GM12878 (cell line): Measurements from ENCODE around the gene TCF7L1. TPM values are rescaled to one million over a fixed set of nuclear protein-coding genes. Genes with fewer than 3 reads are reported as not detected.

ENCODE experiments used
- ATAC-seq: fragments of 200-7000 bp; cut with Tn5 transposase; 3 replicates; pipeline ENCODE4 v1.9.1; 2020; ENCODE audit warnings: mild to moderate bottlenecking, moderate library complexity
- BruUV-seq: library from RNA; stranded (reverse); fragments of 400-500 nt; replicated peaks from 2 replicates; lab custom pipeline; 2021; lab: Mats Ljungman, UMichigan
- CTCF ChIA-PET: fragments of 300-600 bp; sonication (Branson Sonifier 250); formaldehyde crosslinking; extraction: SDS; loops from one replicate; lab custom pipeline; 2021; ENCODE audit warnings: inconsistent platforms; lab: Yijun Ruan, JAX
- POLR2A ChIA-PET: fragments of 350-600 bp; formaldehyde crosslinking; extraction: SDS; loops from one replicate; lab custom pipeline; 2021; ENCODE audit warnings: inconsistent platforms; lab: Charles Lee
- RAD21 ChIA-PET: fragments of 300-600 bp; sonication (Branson Sonifier 250); formaldehyde crosslinking; loops from one replicate; lab custom pipeline; 2023; ENCODE audit warnings: antibody characterized with exemption; ENCODE audit not compliant: unreplicated experiment; lab: Charles Lee
- SMC1A ChIA-PET: fragments of 300-600 bp; sonication (Branson Sonifier 250); formaldehyde crosslinking; loops from one replicate; lab custom pipeline; 2023; ENCODE audit not compliant: unreplicated experiment, uncharacterized antibody; lab: Charles Lee
- DNase-seq: peaks from one replicate; pipeline ENCODE4 v3.0.0-alpha.2; 2011; ENCODE audit warnings: low read depth, low spot score
- FAIRE-seq: peaks from 3 replicates; lab custom pipeline; 2011; peaks lifted over from hg19 to GRCh38; lab: Jason Lieb, UNC
- H2AFZ ChIP-seq: 2 replicates; pipeline ENCODE4 v1.6.0; 2011; ENCODE audit warnings: low read depth, low read length, control low read depth; ENCODE audit not compliant: control insufficient read depth
- H3K27ac ChIP-seq: 2 replicates; pipeline ENCODE4 v1.5.1; 2011; ENCODE audit warnings: control low read depth; ENCODE audit not compliant: control insufficient read depth, insufficient read depth
- H3K27me3 ChIP-seq, 2 experiments: replicated peaks in 1 of 2; 2 replicates each; pipeline versions ENCODE4 v1.6.0 to v1.6.1; 2011; ENCODE audit warnings: low read length in 1 of 2; ENCODE audit not compliant: control insufficient read depth in 2 of 2, insufficient read depth in 2 of 2
- H3K36me3 ChIP-seq, 2 experiments: 2 replicates each; pipeline ENCODE4 v1.5.1; 2011; ENCODE audit warnings: low read length in 1 of 2; ENCODE audit not compliant: control insufficient read depth in 2 of 2, insufficient read depth in 2 of 2
- H3K4me1 ChIP-seq: 2 replicates; pipeline ENCODE4 v1.6.1; 2011; ENCODE audit warnings: mild to moderate bottlenecking, low read length, moderate library complexity, mixed read lengths; ENCODE audit not compliant: control insufficient read depth, insufficient read depth
- H3K4me2 ChIP-seq: 2 replicates; pipeline ENCODE4 v1.6.0; 2011; ENCODE audit warnings: control low read depth; ENCODE audit not compliant: control insufficient read depth, insufficient read depth
- H3K4me3 ChIP-seq: fragments of 200-600 bp; sonication (generic); 2 replicates; pipeline ENCODE4 v1.5.1; 2016
- H3K79me2 ChIP-seq: 2 replicates; pipeline ENCODE4 v1.6.0; 2011; ENCODE audit warnings: low read length; ENCODE audit not compliant: control insufficient read depth, insufficient read depth
- H3K9ac ChIP-seq: 2 replicates; pipeline ENCODE4 v1.8.0; 2011; ENCODE audit warnings: low read length, control low read depth, mixed read lengths; ENCODE audit not compliant: control insufficient read depth, insufficient read depth
- H3K9me3 ChIP-seq: replicated peaks from 3 replicates; pipeline ENCODE4 v1.5.1; 2011; ENCODE audit warnings: mild to moderate bottlenecking, low read length; ENCODE audit not compliant: control insufficient read depth, insufficient read depth
- H4K20me1 ChIP-seq: 2 replicates; pipeline ENCODE4 v1.6.0; 2011; ENCODE audit not compliant: control insufficient read depth, insufficient read depth
- ATF2 ChIP-seq: IDR thresholded peaks from 2 replicates; pipeline ENCODE4 v1.6.1; 2012; ENCODE audit warnings: low read length, inconsistent platforms
- IKZF1 ChIP-seq: fragments of 450-650 bp; conservative IDR thresholded peaks from 2 replicates; pipeline ENCODE4 v1.6.1; 2017; ENCODE audit warnings: antibody characterized with exemption, mild to moderate bottlenecking
- IRF3 ChIP-seq: fragments of 450-650 bp; IDR thresholded peaks from 2 replicates; pipeline ENCODE4 v1.6.1; 2014; ENCODE audit warnings: mild to moderate bottlenecking
- NFYA ChIP-seq: IDR thresholded peaks from 2 replicates; pipeline ENCODE4 v1.6.1; 2011; ENCODE audit warnings: low read depth, mild to moderate bottlenecking, low read length, improper control_type of control experiment, borderline replicate concordance
- PAX8 ChIP-seq: fragments of 450-650 bp; IDR thresholded peaks from 2 replicates; pipeline ENCODE4 v1.6.1; 2017; ENCODE audit warnings: mild to moderate bottlenecking, moderate library complexity
- RAD51 ChIP-seq: fragments of 450-650 bp; IDR thresholded peaks from 2 replicates; pipeline ENCODE4 v1.6.1; 2016; ENCODE audit warnings: moderate library complexity, mild to moderate bottlenecking, inconsistent platforms
- SRF ChIP-seq, 2 experiments: IDR thresholded peaks; 2 replicates each; pipeline ENCODE4 v1.6.1; 2011; ENCODE audit warnings: low read depth in 2 of 2, low read length in 2 of 2, mild to moderate bottlenecking in 1 of 2, moderate library complexity in 1 of 2
- ZNF687 ChIP-seq: fragments of 450-650 bp; IDR thresholded peaks from 2 replicates; pipeline ENCODE4 v1.6.1; 2017; ENCODE audit warnings: mild to moderate bottlenecking, moderate library complexity
- WGBS: methylation state at CpG from one replicate; pipeline ENCODE4 v1.1.6; 2016; ENCODE audit warnings: low lambda C conversion rate; ENCODE audit not compliant: insufficient replicate concordance, insufficient coverage; ENCODE audit errors: missing lambda C conversion rate; 5-methylcytosine and 5-hydroxymethylcytosine counted together
- in situ Hi-C: fragments of 300-500 bp; cut with MboI; formaldehyde crosslinking; loops from 9 replicates; pipeline ENCODE4 v1.14.3; 2018; ENCODE audit warnings: mixed read lengths
- intact Hi-C: fragments of 100-400 bp; cut with micrococcal nuclease; formaldehyde crosslinking; loops from one replicate; pipeline ENCODE4 v1.14.2; 2022; ENCODE audit not compliant: unreplicated experiment
- polyA plus RNA-seq, 11 experiments: library from polyadenylated mRNA; depleted of rRNA in 4 of 11; unstranded in 6 of 11; stranded (reverse) in 5 of 11; fragments of >200 nt; fragmentation: Nextera tagmentation in 4 of 11; fragmentation: Illumina TruSeq in 1 of 11; extraction: Ambion mirVana in 4 of 11; extraction: Trizol in 1 of 11; gene quantifications; 1 replicate in 1 of 11; 2 replicates in 10 of 11; pipeline versions ENCODE4 v1.2.1 to v1.2.3, GENCODE V29; 2011 to 2016; ENCODE audit warnings: inconsistent platforms in 2 of 11, missing spikeins in 2 of 11, low read depth in 1 of 11
- total RNA-seq, 4 experiments: library from RNA; depleted of rRNA in 3 of 4; stranded (reverse); fragments of >200 nt in 3 of 4; fragmentation: Illumina TruSeq in 1 of 4; extraction: Trizol in 1 of 4; gene quantifications; 2 replicates each; pipeline versions ENCODE4 v1.2.1 to v1.2.3, GENCODE V29; 2013 to 2021

TCF7L1 gene
- total and polyA plus RNA-seq, 10 of the 15 experiments (the other 5 are each of a cell fraction or from before 2014, with no cell fraction given): 0.03 to 0.11 (median 0.10) TPM; not detected in 7

- Histone ChIP-seq H3K4me2 (no peak overlapping the region), H3K27me3 (peaks cover 0 to 6% of the 10 kb centered on the region in 2 experiments; a peak in 2 of 4 replicates), H3K4me1 (no peaks in the 10 kb centered on the region), H3K9me3 (no peaks in the 10 kb centered on the region), H4K20me1 (no peaks in the 10 kb centered on the region), H3K27ac (no peak overlapping the region), H3K79me2 (no peaks in the 10 kb centered on the region), H3K4me3 (no peak overlapping the region), H3K36me3 (no peaks in the 10 kb centered on the region), H3K9ac (no peak overlapping the region), H2AFZ (no peak overlapping the region)
- intact Hi-C loops (no loop called here), in situ Hi-C loops (no loop called here)
- ChIA-PET POLR2A (no interaction called here), CTCF (no interaction called here), SMC1A (no interaction called here), RAD21 (no interaction called here)
- 6% methylated on average over 1 of the region's 1 CpG for WGBS
- FAIRE-seq: no peak
- DNase-seq: no peak
- TF ChIP-seq RAD51 (no peak), IRF3 (no peak)
- BruUV-seq: no TSS peak
- ATAC-seq: no peak
Measured at GRCh38 chr2:85157345-85157744, 24.2 kb downstream of the TCF7L1 start.

GRCh38 chr2:85158559-85159273 lies 25.5 kb downstream of the TCF7L1 start:
- SMC1A ChIA-PET: no interaction called here
- Histone ChIP-seq H3K27ac (no peak overlapping the region), H3K79me2 (no peaks in the 10 kb centered on the region), H3K4me3 (no peak overlapping the region), H3K4me1 (no peaks in the 10 kb centered on the region), H4K20me1 (no peaks in the 10 kb centered on the region), H3K27me3 (peaks cover 0 to 6% of the 10 kb centered on the region in 2 experiments; a peak in 2 of 4 replicates), H3K4me2 (no peak overlapping the region), H3K36me3 (no peaks in the 10 kb centered on the region), H2AFZ (no peak overlapping the region), H3K9me3 (no peaks in the 10 kb centered on the region), H3K9ac (no peak overlapping the region)
- POLR2A ChIA-PET: no interaction called here
- BruUV-seq: no TSS peak
- no peak for DNase-seq
- no peak for ATAC-seq
- 34% methylated on average over 14 of the region's 14 CpGs for WGBS
- intact Hi-C loops: no loop called here
- RAD21 ChIA-PET: no interaction called here
- CTCF ChIA-PET: no interaction called here
- in situ Hi-C loops: no loop called here
- no peak for FAIRE-seq
- TF ChIP-seq ATF2: no peak
- TF ChIP-seq PAX8: no peak
- TF ChIP-seq NFYA: no peak
- no peak for TF ChIP-seq RAD51
- no peak for TF ChIP-seq ZNF687
- no peak for TF ChIP-seq IKZF1
- TF ChIP-seq SRF (IDR thresholded peaks at IDR 0.05; ENCODE audit: low read depth in 2 of 2, low read length in 2 of 2): no peak
